GM18867 (cell line): Measurements from ENCODE around the gene NFX1.

ENCODE experiments used
- ATAC-seq: cut with Tn5 transposase; IDR thresholded peaks from one replicate; pipeline ENCODE4 v1.9.1; 2021; ENCODE audit warnings: mild to moderate bottlenecking, moderate library complexity; ENCODE audit not compliant: unreplicated experiment

The NFX1 gene

DNA sequence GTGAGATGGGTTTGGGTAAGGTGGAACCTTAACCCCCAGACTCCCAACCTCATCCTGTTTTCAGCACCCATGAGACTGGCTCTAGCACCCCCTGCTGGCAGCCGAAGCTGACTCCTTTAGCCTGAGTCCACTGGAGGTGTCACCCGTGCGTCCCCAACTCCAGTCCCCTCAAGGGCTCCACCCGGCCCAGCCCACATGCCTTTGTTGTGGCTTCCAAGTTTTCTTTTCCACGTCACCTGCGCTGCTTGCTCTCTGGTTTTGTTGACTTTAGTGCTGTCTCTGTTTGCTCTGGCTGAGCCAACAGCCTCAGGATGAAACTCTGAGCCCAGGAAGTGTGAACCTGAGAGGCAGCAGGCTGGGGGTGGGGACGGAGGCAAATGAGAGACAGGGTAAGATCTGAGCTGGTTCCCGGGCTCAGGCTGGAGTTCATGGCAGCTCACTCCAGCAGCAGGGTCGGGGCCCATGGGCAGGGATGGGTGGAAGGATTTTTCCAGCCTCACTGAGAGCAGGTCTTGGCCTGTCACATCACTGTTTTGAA is 125.3 kb downstream of the NFX1 start:
- peak; percentile 67 for ATAC-seq

DNA sequence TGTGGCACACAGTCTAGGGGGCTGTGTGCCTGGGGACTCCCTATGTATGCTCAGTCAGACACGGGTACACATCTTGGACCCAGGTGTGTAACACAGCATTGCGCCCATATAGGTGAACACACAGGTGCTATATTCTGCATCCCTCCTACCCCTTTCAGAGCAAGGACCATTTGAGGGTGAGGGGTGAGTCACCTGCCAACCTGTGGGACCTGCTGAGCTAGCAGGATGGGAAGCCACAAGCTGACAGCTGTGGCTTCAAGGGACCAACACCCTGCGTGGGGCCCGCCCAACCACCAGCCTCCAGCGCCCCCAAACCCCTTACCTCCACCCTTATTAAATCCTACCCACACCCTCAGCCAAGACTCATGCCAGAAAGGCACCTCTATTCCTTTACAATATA is 126.7 kb downstream of the NFX1 start:
- no peak for ATAC-seq

DNA sequence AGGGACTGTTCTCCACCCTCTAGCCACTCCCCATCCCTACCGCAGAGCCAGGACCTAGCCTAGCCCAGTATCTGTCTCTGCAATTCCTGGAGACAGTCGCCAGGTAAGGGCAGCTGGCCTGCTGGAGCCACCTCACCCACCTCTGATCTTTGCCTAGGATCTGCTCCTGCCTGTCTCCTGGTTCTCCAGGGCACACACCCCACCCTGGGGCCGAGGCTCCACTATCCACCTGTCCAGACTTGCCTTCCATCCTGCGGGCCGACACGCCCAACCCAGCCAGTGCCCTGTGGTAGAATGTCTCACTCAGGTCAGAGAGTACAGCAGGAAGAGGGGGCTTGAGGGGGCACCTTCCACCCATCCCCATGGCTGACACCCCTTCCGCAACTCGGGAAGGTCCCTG is 127.8 kb downstream of the NFX1 start:
- no peak for ATAC-seq

DNA sequence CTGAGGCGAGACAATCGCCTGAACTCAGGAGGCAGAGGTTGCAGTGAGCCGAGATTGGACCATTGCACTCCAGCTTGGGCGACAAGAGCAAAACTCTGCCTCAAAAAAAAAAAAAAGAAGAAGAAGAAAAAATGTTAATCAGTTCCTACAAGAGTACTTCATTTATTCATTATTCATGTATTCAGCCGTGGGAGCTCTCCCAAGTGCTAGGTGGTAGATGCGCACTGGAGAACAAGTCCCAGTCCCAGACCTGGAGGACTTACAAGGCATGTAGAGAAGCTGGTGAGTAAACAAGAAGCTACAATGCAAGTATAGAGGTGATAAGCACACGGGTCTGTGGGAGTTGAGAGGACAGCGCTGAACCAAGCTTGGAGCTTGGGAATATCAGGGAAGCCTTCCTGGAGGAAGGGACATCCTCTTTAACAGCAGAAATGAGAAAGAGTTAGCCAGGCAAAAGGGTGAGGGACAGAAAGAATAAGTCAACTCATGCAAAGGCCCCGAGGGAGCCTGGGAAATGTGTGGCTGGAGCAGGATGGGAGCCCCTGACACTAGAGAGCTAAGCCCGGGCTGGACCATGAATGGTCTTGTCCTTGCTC is 129.5 kb downstream of the NFX1 start:
- ATAC-seq, result no peak
